SK-N-DZ (cell line): ENCODE results near the gene BBS1.

Source experiments
- DNase-seq: peaks from one replicate; pipeline ENCODE4 v3.0.0-alpha.2; 2015; ENCODE audit warnings: low spot score

BBS1 gene

DNA sequence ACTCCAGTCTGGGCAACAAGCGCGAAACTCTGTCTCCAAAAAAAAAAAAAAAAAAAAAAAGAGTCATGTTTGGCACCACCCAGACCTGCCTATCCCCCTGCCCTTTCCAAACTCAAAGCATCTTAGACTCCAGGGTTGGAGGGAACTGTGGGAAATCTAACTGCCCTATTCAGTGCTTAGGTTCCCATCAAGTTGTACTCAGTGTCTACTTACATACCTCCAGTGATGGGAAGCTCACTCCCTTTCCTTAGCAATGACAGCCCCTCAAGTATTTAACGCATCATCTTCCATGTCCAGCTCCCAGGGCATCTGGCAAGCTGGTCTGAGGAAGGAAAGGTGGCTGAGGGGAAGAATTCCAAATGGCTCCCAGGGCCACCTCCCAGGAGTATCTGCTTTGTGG, 39.3 kb downstream of the BBS1 start:
- no peak for DNase-seq

DNA sequence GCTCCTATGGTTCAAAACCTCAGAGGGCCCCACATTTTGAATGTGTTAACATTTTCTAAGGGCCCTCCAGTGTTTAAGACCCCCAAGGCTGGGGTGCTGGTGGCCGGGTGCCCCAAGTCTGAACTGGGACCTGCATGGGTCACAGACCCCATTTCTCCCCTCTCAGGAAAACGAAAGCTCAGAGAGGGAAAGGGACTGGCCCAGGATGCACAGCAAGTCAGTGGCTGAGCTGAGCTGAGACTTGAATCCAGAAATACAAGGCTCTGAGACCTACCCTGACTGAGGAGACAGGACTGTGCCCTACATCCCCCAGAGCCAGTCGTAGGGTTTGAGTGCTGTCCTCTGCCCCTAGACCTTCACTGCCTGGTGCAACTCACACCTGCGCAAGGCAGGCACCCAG, 40.5 kb downstream of the BBS1 start:
- no peak for DNase-seq

DNA sequence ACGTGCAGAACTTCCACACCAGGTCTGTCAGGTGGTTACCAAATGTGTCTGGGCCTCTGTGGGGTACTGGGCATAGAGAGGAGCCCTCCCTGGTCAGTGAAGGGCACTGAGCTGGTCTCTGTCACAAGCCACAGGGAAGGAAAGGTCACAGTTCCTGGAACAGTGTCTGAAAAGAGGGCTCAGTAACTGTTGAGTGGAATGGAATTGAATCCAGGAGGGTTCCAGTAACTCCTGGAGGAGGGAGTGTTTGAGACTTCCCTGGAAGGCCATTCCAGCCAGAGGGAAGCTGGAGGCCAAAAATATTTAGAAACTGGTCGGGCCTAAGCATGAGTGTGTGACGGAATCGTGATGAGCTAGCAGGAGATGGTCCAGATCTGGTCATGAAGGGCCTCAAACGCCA, 44.2 kb downstream of the BBS1 start:
- DNase-seq = no peak

DNA sequence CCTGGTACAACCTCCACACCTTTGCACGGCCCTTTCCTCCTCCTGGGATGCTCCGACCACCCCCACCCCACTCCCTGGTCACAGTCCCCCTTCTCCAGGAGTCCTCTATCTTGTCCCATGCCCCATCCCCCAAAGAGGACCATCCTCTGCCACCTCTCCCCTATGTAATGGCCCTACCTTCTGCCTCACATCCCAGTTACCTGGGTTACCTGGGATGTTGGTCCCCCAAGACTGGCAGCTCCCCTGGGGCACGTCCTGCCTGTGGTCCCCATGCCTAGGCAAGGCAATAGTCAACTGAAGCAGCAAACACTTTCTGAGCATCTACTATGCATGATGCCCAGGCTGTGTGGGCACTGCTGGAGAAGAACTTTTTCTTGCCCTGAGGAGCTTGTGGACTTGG, 45.0 kb downstream of the BBS1 start:
- no peak for DNase-seq

DNA sequence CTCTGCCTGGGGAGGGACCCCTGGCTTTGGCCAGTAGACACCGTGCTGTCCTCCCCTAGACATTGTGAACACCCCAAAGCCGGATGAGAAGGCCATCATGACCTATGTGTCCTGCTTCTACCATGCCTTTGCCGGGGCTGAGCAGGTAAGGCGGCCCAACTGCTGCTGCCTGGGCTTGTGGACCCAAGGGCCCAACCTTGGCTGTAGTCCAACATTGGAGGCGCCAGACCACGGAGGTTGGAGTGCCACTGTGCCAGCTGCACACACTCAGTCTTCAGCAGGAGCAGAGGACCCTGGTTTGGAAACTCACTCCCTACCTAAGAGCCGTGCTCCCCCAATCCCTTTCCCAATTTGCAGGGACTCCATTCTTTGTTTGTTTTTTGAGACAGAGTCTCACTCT, 45.7 kb downstream of the BBS1 start:
- no peak for DNase-seq

DNA sequence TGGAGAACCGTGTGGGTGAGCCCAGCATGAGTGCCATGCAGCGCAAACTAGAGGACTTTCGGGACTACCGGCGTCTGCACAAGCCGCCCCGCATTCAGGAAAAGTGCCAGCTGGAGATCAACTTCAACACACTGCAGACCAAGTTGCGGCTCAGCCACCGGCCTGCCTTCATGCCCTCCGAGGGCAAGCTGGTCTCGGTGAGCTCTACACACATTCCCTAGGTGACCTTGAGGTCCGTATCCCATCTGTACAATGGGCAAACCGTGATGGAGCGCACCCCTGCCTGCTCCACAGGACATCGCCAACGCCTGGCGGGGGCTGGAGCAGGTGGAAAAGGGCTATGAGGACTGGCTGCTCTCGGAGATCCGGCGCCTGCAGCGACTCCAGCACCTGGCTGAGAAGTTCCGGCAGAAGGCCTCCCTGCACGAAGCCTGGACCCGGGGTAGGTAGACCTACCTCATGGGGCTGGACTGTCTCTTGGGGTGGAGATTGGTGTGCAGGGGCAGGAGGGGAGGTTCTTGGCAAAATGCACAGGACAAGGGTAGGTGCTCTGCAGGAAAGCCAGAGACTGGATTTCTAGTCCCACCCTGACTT, 47.4 kb downstream of the BBS1 start:
- DNase-seq = no peak

DNA sequence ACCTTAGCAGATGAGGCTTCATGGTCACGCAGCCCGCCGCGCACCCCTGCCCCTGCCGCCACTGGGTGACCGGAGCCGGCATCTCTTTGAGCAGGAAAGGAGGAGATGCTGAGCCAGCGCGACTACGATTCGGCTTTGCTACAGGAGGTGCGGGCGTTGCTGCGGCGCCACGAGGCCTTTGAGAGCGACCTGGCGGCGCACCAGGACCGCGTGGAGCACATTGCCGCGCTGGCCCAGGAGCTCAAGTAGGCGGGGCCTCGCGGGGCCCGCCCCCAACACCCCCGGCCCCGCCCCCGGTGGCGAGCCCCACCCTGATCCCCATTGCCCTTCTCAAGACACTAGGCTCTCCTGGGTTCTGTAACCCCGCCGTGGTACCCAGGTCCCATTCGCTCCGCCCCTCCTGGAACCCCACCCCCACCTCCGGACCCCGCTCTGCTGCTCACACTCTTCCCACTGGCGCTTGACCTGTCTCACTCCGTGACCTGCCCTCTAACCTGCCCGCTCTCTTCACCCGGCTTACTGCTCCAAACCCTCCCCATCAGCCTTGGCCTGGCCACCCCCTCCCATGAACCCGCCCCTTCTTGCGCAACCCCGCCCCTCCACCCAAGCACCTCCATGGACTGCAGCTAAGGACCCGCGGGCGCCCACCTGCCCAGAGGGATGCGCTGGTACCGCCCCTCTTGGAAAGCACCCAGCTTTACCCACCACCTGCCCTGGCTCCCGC, 48.9 kb downstream of the BBS1 start:
- no peak for DNase-seq

DNA sequence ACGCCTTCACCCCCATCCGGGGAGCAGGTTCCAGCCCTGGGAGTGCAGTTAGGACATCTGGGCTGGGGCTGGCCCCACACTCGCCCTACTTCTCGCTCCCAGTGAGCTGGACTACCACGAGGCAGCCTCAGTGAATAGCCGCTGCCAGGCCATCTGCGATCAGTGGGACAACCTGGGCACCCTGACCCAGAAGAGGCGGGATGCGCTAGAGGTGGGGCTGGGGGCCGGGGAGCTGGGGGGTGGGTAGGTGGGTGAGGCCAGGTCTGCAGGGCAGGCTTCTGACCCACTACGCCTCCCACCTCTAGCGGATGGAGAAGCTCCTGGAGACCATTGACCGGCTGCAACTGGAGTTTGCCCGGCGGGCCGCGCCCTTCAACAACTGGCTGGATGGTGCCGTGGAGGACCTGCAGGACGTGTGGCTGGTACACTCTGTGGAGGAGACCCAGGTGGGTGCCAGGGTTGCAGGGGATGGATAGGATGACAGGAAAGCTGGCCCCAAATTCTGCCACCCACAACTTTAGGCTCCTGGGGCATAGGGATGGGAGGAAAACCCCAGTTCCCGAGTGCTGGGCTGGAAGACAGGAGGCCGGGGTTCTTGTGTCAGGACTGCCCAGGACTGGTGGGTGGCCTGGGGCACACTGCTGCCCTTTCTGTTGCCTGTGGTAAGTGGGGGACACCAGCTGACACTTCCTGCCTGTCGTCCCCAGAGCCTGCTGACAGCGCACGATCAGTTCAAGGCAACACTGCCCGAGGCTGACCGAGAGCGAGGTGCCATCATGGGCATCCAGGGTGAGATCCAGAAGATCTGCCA, 49.6 kb downstream of the BBS1 start:
- no peak for DNase-seq

DNA sequence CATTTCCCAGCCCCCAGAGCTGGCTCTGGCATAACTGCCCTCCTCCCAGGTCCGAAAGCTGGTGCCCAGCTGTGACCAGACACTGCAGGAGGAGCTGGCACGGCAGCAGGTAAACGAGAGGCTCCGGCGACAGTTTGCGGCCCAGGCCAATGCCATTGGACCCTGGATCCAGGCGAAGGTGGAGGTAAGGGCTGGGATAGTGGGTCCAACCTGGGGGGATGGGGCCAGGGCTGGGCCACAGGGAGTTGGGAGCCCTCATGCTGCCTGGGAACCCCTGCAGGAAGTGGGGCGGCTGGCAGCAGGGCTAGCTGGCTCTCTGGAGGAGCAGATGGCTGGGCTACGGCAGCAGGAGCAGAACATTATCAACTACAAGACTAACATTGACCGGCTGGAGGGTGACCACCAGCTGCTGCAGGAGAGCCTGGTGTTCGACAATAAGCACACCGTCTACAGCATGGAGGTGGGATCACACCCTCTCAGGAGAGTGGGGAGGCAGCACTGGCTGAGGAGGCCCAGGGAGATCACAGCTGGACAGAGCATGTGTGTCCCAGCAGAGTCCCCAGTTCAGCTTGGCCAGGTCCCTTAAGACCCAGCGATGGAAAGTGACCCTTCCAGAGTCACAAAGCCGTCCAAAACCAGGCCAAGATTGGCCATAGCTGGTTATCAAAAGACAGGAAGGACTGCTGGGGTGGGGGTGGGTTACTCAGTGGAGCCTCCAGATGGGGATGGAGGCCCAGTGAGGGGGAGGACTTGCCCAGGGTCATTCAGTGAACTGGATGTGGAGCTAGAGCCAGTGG, 50.9 kb downstream of the BBS1 start:
- DNase-seq = no peak

DNA sequence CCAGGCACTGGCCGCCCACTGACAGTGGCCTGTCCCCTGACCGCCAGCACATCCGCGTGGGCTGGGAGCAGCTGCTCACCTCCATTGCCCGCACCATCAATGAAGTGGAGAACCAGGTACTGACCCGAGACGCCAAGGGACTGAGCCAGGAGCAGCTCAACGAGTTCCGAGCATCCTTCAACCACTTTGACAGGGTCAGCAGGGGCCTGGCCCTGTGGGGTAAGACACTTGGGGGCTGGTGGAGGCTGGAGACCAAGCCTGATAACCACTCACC, 51.5 kb downstream of the BBS1 start:
- DNase-seq = no peak

DNA sequence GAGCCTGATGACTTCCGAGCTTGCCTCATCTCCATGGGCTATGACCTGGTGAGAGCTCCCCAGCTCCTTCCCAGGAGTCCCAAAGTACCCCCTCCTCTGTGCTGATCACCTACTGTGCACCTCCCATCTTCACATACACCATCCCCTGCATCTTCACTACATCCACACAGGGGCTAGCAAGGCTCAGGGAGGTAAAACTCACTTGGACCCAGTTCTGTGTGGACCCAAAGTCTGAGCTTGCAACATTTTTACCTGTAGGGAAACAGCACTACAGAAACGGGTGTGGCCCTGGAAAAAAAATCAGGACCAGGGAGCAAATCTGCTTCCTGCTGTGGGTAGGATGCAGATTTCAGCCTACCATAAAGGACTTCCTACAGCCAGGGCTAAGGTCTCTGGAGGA, 51.8 kb downstream of the BBS1 start:
- DNase-seq = no peak

DNA sequence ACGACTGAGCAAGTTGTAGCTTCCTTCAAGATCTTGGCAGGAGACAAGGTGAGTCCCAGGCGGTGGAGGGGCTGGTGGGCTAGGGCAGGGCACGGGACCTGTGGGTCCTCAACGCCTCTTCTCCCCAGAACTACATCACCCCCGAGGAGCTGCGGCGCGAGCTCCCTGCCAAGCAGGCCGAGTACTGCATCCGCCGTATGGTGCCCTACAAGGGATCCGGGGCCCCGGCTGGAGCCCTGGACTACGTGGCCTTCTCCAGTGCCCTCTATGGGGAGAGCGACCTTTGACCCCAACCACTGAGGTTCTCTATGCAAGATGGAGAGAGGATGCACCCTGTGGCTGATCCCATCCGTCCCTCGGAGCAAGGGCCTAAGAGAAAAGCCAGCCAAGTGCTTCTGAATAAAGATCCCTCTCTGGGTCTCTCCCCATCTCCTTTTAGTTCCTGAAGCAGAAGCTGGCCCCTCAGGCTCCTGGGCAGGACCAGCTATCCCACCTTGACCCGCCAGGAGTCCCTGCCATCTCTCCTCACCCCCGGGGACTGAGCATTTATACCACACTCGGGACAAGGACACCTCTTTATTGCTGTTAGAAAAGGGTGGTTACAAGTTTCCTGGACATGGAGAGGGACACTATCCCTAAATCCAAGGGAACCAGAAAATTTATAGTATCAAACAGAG, 52.6 kb downstream of the BBS1 start:
- DNase-seq = no peak

DNA sequence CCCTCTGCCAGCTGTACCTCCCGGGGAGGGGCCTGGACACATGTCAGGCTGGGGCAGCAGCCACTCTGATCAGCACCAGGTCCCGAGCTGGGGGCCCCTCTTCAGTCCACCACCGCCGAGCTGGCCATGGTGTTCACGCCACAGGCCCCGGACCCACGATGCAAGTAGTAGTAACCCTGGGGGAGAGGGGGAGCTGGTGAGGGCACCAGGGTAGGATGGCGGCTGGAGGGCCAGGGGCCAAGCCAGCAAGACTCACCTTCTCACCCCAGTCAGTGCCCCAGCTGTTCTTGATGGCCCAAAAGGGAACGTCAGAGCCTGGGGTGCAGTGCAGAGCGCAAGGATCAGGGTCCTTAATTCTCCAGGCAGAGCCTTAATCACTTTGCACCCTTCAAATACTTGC, 53.4 kb downstream of the BBS1 start:
- no peak for DNase-seq

DNA sequence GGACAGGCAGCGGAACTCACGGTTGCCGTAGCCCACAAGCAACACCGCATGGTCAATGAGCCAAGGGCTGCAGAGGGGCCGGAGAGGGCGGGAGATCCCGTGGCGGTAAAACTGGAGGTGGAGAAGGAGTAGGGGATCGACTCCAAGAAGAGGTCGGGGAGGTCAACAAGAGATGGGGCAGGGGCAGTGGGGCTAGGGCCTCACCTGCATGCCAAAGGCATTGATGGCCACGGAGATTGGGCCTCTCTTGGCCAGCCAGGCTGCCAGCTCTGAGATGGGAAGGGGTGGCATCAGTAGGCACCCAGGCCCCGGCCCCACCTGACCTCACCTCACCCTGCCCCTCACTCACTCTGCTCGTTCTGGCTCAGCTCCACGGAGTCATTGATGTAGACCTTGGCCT, 54.1 kb downstream of the BBS1 start:
- no peak for DNase-seq

DNA sequence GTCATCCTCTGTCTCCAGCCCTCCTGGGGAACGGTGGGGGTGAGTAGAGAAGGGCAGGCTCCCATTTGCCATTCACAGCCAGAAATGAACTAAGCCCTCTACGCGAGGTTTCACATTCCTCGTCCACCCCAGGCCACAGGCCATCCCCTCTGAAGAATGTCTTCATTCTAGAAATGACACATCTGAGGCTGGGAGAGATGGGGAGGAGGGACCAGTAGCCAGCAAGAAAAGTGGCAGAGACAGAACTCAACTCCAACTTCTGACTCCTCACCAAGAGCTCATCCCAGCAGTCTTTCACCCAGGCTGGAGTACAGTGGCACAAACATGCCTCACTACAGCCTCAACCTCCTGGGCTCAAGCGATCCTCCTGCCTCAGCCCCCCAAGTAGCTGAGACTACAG, 54.5 kb downstream of the BBS1 start:
- no peak for DNase-seq

DNA sequence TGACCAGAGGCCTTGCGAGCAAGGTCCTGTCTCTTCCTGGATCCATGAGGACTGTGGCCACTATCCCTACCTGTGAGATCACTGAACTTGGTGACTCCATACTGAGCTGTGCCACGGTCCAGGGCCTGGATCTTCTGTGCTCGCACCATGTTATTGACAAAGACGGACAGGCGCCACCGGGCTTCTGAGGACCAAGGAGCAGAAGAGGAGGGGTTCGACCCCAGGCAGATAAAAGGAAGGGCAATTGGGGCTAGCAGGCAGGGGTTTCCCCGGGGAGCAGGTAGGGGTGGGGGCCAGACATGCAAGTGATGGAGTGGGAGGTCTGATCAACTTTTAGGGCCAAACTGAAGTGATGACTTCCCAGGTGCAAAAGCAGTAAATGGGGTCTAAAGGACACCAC, 55.8 kb downstream of the BBS1 start:
- DNase-seq = no peak

DNA sequence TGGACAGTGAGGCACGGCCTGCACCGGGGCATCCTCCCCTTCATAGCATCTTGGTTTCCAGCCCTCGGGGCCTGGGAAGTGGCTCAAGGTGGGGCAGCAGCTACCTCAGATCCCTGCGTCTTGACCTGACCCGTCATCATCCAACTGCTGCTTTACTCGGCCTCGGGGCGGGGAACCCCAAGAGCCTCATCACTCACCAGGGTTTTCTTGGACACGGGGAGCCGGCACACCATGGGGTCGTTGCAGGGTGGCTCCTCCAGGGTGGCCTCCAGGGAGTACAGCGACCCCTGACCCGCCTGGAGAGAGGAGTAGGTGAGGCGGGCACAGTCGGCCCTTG, 57.3 kb downstream of the BBS1 start:
- no peak for DNase-seq

DNA sequence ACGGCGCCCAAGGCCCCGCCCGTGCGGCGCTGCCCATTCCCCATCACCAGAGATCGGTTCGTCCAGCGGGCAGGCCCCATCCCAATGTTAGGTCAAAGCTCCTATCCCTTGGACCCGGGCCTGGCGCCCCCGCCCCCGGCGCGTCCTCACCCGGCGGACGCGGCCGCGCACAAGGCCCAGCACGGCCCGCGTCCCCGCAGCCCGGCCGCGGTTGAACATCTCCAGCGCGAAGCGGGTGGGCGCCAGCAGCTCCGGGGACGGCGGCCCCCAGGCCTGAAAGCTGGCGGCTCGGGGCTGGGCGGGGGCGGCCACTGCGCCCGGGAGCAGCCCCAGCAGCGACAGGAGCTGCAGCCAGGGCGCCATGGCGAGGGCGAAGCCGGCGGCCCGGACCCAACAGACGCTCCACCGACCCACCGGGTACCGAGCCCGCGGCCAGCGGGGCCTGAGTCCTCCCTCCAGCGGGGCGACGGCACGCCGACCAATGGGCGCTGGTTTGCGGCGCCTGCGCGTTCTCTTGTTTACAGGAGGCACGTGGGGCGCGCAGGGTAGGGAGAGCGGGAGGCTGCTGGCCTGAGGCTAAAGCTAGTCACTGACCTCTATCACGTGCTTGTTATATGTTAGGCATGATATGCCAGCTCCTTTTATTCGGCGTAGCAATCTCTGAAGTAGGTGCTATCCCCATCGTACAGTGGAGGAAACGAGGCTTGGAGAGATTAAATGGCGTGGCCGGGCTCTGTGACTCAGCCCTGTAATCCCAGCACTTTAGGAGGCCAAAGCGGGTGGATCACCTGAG, 57.9 kb downstream of the BBS1 start, which contains the start of gene CTSF:
Gene CTSF, minus strand, starts transcription at position 483 of the 793 bp plus-strand sequence. Its CDS starts 120 bp downstream, at position 363.
- peak; percentile 86 for DNase-seq

DNA sequence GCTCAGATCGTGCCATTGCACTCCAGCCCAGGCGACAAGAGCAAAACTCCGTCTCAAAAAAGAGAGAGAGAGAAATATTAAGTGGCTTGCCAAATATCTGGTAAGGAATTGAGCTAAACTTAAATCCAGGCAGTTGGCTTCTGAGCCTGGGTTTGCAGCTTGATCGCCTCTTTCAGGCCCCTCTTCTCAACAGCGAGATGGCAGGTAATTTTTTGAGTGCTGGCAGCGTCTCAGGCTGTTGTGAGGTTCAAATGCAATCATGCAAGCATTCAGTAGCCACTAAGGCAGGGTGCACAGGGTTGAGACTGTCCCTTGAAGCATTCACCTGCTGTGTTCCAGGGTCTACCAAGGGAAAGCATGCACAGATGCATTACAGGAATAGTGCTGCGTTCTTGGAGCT, 58.6 kb downstream of the BBS1 start:
- DNase-seq = no peak

DNA sequence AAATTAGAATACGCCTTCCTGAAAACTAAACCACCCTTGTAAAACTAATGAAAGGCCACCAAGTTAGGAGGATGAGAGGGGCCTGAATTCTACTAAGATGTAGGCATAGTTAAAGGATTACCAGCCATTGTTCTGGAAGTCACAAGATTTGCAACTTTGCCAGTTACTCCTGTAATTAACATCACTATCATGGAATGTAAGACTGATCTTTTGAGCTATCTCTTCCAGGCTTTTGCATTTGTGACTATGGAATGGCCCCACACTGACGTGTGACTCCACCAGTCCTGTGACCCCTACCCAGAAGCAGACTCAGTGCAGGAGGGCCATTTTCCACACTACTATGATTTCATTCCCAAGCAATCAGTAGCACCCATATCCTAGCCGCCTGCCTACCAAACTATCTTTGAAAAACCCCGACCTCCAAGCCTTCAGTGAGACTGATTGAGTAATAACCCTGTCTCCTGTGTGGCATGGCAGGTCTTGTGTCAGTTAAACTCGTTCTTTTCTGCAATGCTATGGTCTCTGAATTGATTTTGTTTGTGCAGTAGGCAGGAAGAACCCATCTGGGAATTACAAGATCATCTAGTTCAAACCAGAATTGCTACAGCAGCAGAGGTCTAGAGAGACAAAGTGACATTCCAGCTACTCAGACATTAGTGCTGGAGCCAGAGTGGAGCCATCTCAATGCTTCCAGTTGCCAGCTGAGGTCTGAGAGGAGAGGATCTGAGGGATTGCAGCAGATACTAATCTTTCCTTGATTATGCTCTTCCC, 59.8 kb downstream of the BBS1 start:
- DNase-seq = no peak
